K562 (cell line): ENCODE results near the gene ARNT2. TPM values are rescaled to one million over a fixed set of nuclear protein-coding genes. Genes with fewer than 3 reads are reported as not detected.

ENCODE experiments used
- ATAC-seq: fragments of 200-7000 bp; cut with Tn5 transposase; 3 replicates; pipeline ENCODE4 v1.9.1; 2020; ENCODE audit warnings: moderate library complexity
- BruUV-seq: library from RNA; stranded (reverse); fragments of 400-500 nt; replicated peaks from 2 replicates; lab custom pipeline; 2021; lab: Mats Ljungman, UMichigan
- CTCF ChIA-PET: fragments of 300-600 bp; formaldehyde crosslinking; extraction: SDS; loops from one replicate; lab custom pipeline; 2021; ENCODE audit warnings: low intra/inter-chr PET ratio; lab: Yijun Ruan, JAX
- POLR2A ChIA-PET: fragments of 300-600, 350-650 bp; sonication (Branson Sonifier 250); formaldehyde crosslinking; extraction: SDS; loops from one replicate; lab custom pipeline; 2021; ENCODE audit warnings: antibody characterized with exemption, inconsistent platforms; lab: Yijun Ruan, JAX
- DNase-seq, 4 experiments: peaks; one replicate each; pipeline versions ENCODE4 v3.0.0 to v3.0.0-alpha.2; 2011 to 2018; ENCODE audit warnings: low spot score in 3 of 4, mixed read lengths in 3 of 4; ENCODE audit errors: extremely low read depth in 1 of 4
- FAIRE-seq: peaks from 2 replicates; lab custom pipeline; 2011; peaks lifted over from hg19 to GRCh38; lab: Jason Lieb, UNC
- H2AFZ ChIP-seq: 2 replicates; pipeline ENCODE4 v1.6.0; 2011; ENCODE audit warnings: low read depth, low read length, control low read depth, inconsistent platforms
- H3K27ac ChIP-seq: fragments of 200-600 bp; 3 replicates; pipeline ENCODE4 v1.8.0; 2011; ENCODE audit warnings: low read depth, mild to moderate bottlenecking, control low read depth, inconsistent platforms, low read length, moderate library complexity, mixed read lengths; ENCODE audit errors: extremely low read depth
- H3K27me3 ChIP-seq, 2 experiments: fragments of 300-600 bp in 1 of 2; 2 replicates in 1 of 2; 3 replicates in 1 of 2; pipeline versions ENCODE4 v1.6.0 to v1.8.0; 2011; ENCODE audit warnings: inconsistent platforms in 2 of 2, low read length in 2 of 2, mild to moderate bottlenecking in 1 of 2, mixed read lengths in 1 of 2, moderate library complexity in 1 of 2; ENCODE audit not compliant: control insufficient read depth in 2 of 2, insufficient read depth in 2 of 2
- H3K36me3 ChIP-seq: fragments of 300-600 bp; 3 replicates; pipeline ENCODE4 v1.8.0; 2011; ENCODE audit warnings: mild to moderate bottlenecking, low read length, inconsistent platforms; ENCODE audit not compliant: control insufficient read depth, insufficient read depth
- H3K4me1 ChIP-seq, 2 experiments: fragments of 200-600 bp in 1 of 2; replicated peaks in 1 of 2; 2 replicates in 1 of 2; 3 replicates in 1 of 2; pipeline versions ENCODE4 v1.5.1 to v1.8.0; 2011; ENCODE audit warnings: inconsistent platforms in 2 of 2, low read length in 2 of 2, mild to moderate bottlenecking in 1 of 2, mixed read lengths in 1 of 2, moderate library complexity in 1 of 2; ENCODE audit not compliant: control insufficient read depth in 2 of 2, insufficient read depth in 2 of 2
- H3K4me2 ChIP-seq: 2 replicates; pipeline ENCODE4 v1.6.1; 2011; ENCODE audit warnings: low read length, control low read depth, inconsistent platforms, mixed read lengths; ENCODE audit not compliant: insufficient read depth
- H3K4me3 ChIP-seq: fragments of 200-600 bp; sonication (generic), shearing (Covaris generic); 2 replicates; pipeline ENCODE4 v1.5.1; 2016; ENCODE audit warnings: control low read depth, inconsistent platforms
- H3K79me2 ChIP-seq: fragments of 200-600 bp; 3 replicates; pipeline ENCODE4 v1.8.0; 2011; ENCODE audit warnings: low read length, inconsistent platforms; ENCODE audit not compliant: control insufficient read depth, insufficient read depth
- H3K9ac ChIP-seq, 2 experiments: 2 replicates each; pipeline versions ENCODE4 v1.6.0 to v1.6.1; 2011; ENCODE audit warnings: low read depth in 2 of 2, low read length in 2 of 2, control low read depth in 1 of 2, inconsistent platforms in 1 of 2, mild to moderate bottlenecking in 1 of 2, mixed read lengths in 1 of 2; ENCODE audit not compliant: insufficient read depth in 1 of 2
- H3K9me1 ChIP-seq: one replicate; pipeline ENCODE4 v1.6.0; 2011; ENCODE audit warnings: inconsistent platforms, mild to moderate bottlenecking, low read length, moderate library complexity; ENCODE audit not compliant: control insufficient read depth, insufficient read depth
- H3K9me3 ChIP-seq: replicated peaks from 2 replicates; pipeline ENCODE4 v1.5.1; 2011; ENCODE audit warnings: low read depth, low read length, inconsistent platforms; ENCODE audit not compliant: control insufficient read depth, insufficient read depth
- H4K20me1 ChIP-seq: replicated peaks from 2 replicates; pipeline ENCODE4 v1.6.1; 2011; ENCODE audit warnings: low read length, inconsistent platforms, mixed read lengths; ENCODE audit not compliant: control insufficient read depth, insufficient read depth
- GABPA ChIP-seq: fragments of 200-800 bp; sonication (Bioruptor generic); conservative IDR thresholded peaks from 2 replicates; pipeline ENCODE4 v1.6.1; 2016; ENCODE audit warnings: low read depth, missing genetic modification characterization, missing compliant biosample characterization
- GTF3C2 ChIP-seq: IDR thresholded peaks from 3 replicates; pipeline ENCODE4 v1.6.1; 2011; ENCODE audit warnings: borderline replicate concordance, mild to moderate bottlenecking, moderate library complexity; ENCODE audit not compliant: insufficient read length; ENCODE audit errors: extremely low read depth
- KLF13 ChIP-seq: fragments of 450-650 bp; IDR thresholded peaks from 2 replicates; pipeline ENCODE4 v1.6.1; 2016; ENCODE audit warnings: missing genetic modification characterization, low read depth, mild to moderate bottlenecking, missing compliant biosample characterization, moderate library complexity, borderline replicate concordance
- MCM7 ChIP-seq, 2 experiments: fragments of 450-650 bp; IDR thresholded peaks; 2 replicates each; pipeline ENCODE4 v1.6.1; 2016 to 2018
- POLR2H ChIP-seq: IDR thresholded peaks from 2 replicates; pipeline ENCODE4 v1.6.1; 2016; ENCODE audit warnings: missing genetic modification characterization, low read depth, mild to moderate bottlenecking, control low read depth, missing compliant biosample characterization, moderate library complexity
- RBM22 ChIP-seq: fragments of 200-400 bp; formaldehyde crosslinking; IDR thresholded peaks from 2 replicates; pipeline ENCODE4 v1.6.1; 2018; ENCODE audit warnings: low read length, low read depth; ENCODE audit not compliant: poor library complexity, severe bottlenecking
- SIRT6 ChIP-seq: IDR thresholded peaks from one replicate; pipeline ENCODE4 v1.6.1; 2012; ENCODE audit warnings: low read depth, mild to moderate bottlenecking, control low read depth, inconsistent platforms, low read length, moderate library complexity
- SMAD2 ChIP-seq: fragments of 150-350 bp; IDR thresholded peaks from 2 replicates; pipeline ENCODE4 v1.6.1; 2014; ENCODE audit warnings: low read depth, mild to moderate bottlenecking, low read length
- THRB ChIP-seq: fragments of 450-650 bp; formaldehyde crosslinking; conservative IDR thresholded peaks from 2 replicates; pipeline ENCODE4 v1.4.0; 2022; ENCODE audit warnings: mild to moderate bottlenecking, missing genetic modification characterization
- ZBTB7A ChIP-seq: IDR thresholded peaks from 2 replicates; pipeline ENCODE4 v1.6.1; 2011; ENCODE audit warnings: low read depth, mild to moderate bottlenecking, low read length, moderate library complexity, borderline replicate concordance; ENCODE audit not compliant: control insufficient read depth
- ZFX ChIP-seq: sonication (generic); formaldehyde crosslinking; IDR thresholded peaks from 2 replicates; pipeline ENCODE4 v1.8.0; 2022; ENCODE audit warnings: mild to moderate bottlenecking, missing genetic modification reagents, moderate library complexity
- ZNF655 ChIP-seq: fragments of 250-450 bp; sonication (Bioruptor Pico); IDR thresholded peaks from 2 replicates; pipeline ENCODE4 v1.5.0; 2021
- WGBS: fragments of 100-300 bp; shearing (Covaris generic); methylation state at CpG from one replicate; pipeline ENCODE4 v1.1.6; 2016; ENCODE audit warnings: low coverage, mixed read lengths; ENCODE audit not compliant: insufficient coverage; ENCODE audit errors: missing lambda C conversion rate; 5-methylcytosine and 5-hydroxymethylcytosine counted together
- in situ Hi-C: fragments of 300-500 bp; cut with MboI; formaldehyde crosslinking; loops from 4 replicates; pipeline ENCODE4 v1.15.0; 2018; ENCODE audit warnings: inconsistent platforms, mixed read lengths
- intact Hi-C: fragments of 100-400 bp; cut with micrococcal nuclease; formaldehyde crosslinking; loops from 2 replicates; pipeline ENCODE4 v1.14.2; 2022
- polyA plus RNA-seq, 8 experiments: library from polyadenylated mRNA; depleted of rRNA in 4 of 8; stranded (reverse) in 5 of 8; unstranded in 3 of 8; fragments of >200 nt; fragmentation: Nextera tagmentation in 2 of 8; fragmentation: Illumina TruSeq in 1 of 8; extraction: Ambion mirVana in 2 of 8; extraction: Trizol in 1 of 8; gene quantifications; 2 replicates each; pipeline versions ENCODE4 v1.2.1 to v1.2.3, GENCODE V29; 2011 to 2014; ENCODE audit warnings: inconsistent platforms in 1 of 8, missing spikeins in 1 of 8
- total RNA-seq, 7 experiments: library from RNA; depleted of rRNA in 6 of 7; stranded (reverse); fragments of >200 nt in 6 of 7; fragmentation: Illumina TruSeq in 2 of 7; extraction: Trizol in 2 of 7; gene quantifications; 2 replicates each; pipeline versions ENCODE4 v1.2.1 to v1.2.3, GENCODE V29; 2011 to 2021; ENCODE audit warnings: low replicate concordance in 1 of 7

ARNT2 gene
- total and polyA plus RNA-seq, 9 of the 15 experiments (the other 6 are each of a cell fraction or from before 2014, with no cell fraction given): 0.01 TPM; not detected in 8

GRCh38 chr15:80489030-80489594, 84.9 kb downstream of the ARNT2 start (continued):
- no peak for TF ChIP-seq GTF3C2

GRCh38 chr15:80490431-80490990, 86.3 kb downstream of the ARNT2 start:
- FAIRE-seq: no peak
- no peak for TF ChIP-seq RBM22
- TF ChIP-seq KLF13: no peak
- no peak for TF ChIP-seq THRB (CRISPR knock-in tag)
- TF ChIP-seq SMAD2: no peak
- no peak for TF ChIP-seq GABPA (tag)
- TF ChIP-seq MCM7 (IDR thresholded peaks at IDR 0.05): no peak
- no peak for TF ChIP-seq SIRT6
- TF ChIP-seq ZFX (CRISPR knock-in tag): no peak
- TF ChIP-seq POLR2H (tag): no peak
- TF ChIP-seq ZBTB7A: no peak
- no peak for TF ChIP-seq ZNF655 (CRISPR knock-in tag)

More at GRCh38 chr15:80490431-80490990, 86.3 kb downstream of the ARNT2 start:
- H3K36me3 ChIP-seq: no peaks in the 10 kb centered on the region
- DNase-seq (no peak), ATAC-seq (no peak)
- peaks cover 0 to 12% of the 10 kb centered on the region in 2 experiments; a peak in 3 of 5 replicates for H3K27me3 ChIP-seq
- intact Hi-C loops (no loop called here), in situ Hi-C loops (no loop called here)
- H3K79me2 ChIP-seq: no peaks in the 10 kb centered on the region
- H3K4me1 ChIP-seq: no peaks in the 10 kb centered on the region
- H3K9me3 ChIP-seq: no peaks in the 10 kb centered on the region
- no peak overlapping the region for H3K27ac ChIP-seq
- no peak overlapping the region for H3K4me2 ChIP-seq
- H3K4me3 ChIP-seq: no peak overlapping the region
- 0% methylated on average over 9 of the region's 9 CpGs for WGBS
- no peak overlapping the region for H3K9ac ChIP-seq
- ChIA-PET POLR2A (no interaction called here), CTCF (no interaction called here)
- H3K9me1 ChIP-seq: no peaks in the 10 kb centered on the region
- H2AFZ ChIP-seq: no peak overlapping the region
- no peaks in the 10 kb centered on the region for H4K20me1 ChIP-seq
- BruUV-seq: no TSS peak
